ENCODE results near the gene INSYN2B.
A peak's percentile ranks its signal among the peaks of the same experiment; 100 is the strongest.
"Not testable (repeated sequence)": the region's sequence is repeated elsewhere in the genome, so short reads cannot be mapped to it uniquely, and the experiment has no call there.

INSYN2B gene

DNA sequence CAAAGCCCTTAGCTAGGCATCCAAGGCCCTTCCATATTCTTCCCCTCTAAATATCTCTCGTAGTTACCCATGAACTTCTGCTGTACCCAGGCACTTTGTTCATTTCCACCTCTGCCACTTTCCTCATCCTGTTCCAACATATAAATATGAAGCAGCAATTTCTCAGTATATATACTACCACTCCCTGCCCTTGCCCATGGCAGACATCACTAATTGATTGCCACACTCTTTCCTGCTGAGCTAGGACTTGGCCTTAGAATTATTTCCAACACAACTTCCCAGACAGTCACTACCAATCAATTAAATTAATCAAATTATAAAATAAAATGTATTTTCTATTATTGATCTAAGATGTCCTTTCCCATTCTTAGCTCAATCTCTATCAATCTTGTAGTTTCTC, 8.5 kb downstream of the INSYN2B start:
- no peak for DNase-seq (ENCODE audit: low spot score)

DNA sequence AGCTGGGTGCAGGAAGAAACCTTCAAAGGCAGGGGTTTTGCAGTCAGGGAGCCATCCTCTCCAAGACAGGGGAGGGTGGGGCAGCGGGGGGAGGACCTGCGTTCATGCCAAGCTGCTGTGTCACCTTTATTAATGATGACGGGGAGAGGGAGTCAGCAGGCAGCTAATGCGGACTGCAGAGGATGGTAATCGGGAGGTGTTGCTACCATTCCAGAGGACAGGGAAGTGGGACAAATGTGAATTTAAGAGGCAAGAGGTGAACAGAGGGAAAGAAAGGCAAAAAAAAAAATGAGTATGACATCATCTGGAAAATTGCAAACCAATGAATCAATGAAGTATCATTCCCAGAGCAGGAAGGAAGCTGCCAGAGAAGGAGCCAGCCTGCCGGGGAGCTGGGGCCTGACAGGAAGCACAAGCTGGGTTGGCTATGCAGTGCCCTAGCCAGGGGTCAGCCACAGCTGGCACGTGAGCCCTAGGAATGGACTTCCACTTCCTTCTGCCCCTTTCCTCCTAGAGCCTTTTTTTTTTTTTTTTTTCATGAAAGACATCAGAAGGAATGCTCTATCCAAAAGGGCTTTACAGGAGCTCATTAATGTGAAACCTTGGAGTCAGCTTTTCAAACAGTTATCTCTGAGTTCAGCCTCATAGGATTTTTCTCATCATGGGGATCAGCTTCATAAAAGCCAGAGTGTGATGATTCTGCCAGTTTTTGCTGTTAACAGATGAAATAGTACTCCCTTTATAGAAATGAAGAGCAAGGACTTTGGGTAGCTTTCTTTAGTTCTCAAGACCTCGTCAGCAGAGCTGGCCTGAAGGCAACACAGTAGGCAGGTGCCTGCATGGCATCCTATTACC, 9.2 kb downstream of the INSYN2B start:
- no peak for DNase-seq (ENCODE audit: low spot score)

DNA sequence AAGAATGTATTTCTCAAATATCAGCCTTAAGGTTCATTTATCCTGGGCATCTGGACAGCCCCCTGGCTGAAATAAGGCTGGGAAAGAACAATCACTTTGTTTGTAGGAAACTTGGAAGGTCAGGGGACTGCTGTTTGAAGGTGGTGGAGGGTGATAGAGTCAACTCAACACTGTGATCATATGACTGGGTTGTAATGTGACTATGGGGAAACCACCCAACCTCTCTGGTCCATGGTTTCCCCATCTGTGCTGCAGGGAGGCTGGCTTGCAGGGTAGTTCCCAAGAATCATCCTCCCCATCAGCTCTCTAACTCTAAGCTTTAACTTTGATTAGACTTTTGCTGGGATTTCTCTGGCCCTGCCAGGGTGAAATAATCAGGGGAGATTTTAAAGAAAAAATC, 10.0 kb downstream of the INSYN2B start:
- DNase-seq (ENCODE audit: low spot score), result no peak

DNA sequence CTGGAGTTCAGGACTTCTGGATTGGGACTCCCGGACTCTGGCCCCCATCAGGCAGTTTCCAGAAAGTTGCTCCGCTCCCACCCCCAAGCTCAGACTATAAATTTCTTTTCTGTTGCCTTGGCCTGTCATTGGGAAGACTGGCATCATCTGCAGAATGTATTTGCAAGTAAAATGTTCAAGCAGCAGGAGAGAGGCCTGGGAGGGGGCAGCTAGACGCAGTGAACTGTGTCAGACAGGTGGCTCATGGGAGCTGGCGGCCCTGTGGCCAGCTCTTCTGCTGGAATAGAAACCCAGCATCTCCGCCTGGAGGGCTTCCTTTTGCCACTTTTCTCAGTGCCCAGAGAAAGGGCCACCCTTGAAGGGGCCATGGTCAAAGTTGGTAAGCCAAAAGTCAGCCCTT, 16.0 kb downstream of the INSYN2B start:
- DNase-seq (ENCODE audit: low spot score), result no peak

DNA sequence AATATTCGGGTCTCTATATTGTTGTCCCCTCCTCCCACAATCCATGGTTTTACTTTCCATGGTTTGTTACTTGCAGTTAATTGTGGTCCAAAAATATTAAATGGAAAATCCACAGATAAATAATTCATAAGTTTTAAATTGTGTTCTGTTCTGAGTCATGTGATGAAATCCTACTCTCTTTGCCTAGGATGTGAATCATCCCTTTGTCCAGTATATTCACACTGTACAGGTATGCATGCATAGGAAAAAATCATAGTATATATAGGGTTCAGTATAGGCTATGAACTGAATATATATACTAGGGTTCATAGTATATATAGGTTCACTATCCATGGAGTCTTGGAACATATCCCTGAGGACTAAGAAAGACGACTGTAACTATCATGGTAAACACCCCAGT, 19.6 kb downstream of the INSYN2B start:
- DNase-seq (ENCODE audit: low spot score), result no peak

DNA sequence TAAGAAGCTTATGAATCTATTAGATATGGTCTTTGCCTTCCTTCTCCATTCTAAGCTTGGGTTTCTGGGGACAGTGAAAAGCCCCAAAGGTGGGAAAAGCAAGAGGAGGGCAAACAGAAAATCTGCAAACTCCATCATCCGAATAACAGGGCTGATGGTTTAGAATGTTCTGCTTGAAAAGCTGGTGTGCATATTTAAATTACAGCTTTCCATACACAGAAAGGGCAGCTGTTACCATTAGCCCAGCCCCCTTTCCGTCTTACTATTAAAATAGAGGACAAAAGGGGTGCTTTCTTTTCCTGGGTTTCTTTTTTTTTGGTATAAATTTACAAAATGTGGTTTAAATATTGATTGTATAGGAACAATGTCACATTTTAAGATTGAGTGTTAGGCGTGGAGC, 22.0 kb downstream of the INSYN2B start:
- DNase-seq (ENCODE audit: low spot score), result no peak

DNA sequence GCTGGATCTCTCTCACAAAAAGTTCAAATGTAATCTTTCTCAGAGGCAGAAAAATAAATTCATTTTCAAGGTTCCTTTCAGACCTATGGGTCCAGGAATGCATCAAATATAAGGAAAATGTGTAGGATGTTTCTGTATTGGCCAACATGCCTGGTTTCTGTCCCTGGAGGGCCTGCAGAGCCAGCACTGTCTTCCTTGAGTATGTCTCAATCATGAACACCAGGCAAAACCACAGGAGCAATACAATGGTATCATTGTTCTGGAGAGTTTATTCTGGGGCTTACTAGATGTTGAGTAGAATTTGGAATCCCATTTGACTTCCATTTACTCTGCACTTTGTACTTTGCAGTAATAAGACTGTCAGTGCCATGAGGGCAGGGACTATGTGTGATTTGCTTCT, 23.5 kb downstream of the INSYN2B start:
- no peak for DNase-seq (ENCODE audit: low spot score)

DNA sequence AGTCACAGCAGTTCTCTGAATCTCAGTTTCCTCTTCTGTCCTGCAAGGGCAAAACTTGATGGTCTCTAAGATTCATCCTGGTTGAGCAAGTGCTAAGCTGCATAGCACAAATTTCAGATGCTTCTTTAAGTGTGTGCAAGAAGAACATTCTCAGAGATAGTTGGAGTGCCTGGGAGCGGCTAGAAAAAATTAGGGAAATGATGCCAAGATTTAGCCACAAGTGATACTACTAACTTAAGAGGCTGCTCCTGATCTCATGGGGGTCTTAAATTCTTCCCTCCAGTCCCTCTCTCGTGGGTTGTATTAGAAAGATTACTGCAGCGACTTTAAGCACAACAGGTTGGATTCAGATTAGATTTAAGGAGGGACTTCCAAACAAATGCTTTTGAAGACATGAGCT, 24.2 kb downstream of the INSYN2B start:
- DNase-seq (ENCODE audit: low spot score), result no peak

DNA sequence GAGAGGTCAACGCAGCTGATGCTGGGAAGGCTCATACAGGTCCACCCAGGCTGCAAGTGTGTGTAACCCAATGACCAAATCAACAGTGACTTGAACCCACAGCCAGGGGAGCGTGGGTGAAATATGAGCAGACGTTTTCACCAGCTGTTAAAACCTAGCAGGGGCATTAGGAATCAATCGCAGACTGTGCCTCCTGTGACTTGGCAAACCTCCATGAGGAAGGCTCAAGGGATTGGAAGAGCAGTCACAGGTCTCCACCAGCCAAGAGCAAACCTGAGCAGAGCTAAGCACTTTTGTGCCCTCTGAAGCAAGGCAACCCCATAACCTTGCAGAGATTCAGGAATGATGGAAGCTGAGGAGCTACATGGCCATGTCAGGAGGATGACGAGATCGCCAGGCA, 25.5 kb downstream of the INSYN2B start:
- DNase-seq (ENCODE audit: low spot score), result no peak

DNA sequence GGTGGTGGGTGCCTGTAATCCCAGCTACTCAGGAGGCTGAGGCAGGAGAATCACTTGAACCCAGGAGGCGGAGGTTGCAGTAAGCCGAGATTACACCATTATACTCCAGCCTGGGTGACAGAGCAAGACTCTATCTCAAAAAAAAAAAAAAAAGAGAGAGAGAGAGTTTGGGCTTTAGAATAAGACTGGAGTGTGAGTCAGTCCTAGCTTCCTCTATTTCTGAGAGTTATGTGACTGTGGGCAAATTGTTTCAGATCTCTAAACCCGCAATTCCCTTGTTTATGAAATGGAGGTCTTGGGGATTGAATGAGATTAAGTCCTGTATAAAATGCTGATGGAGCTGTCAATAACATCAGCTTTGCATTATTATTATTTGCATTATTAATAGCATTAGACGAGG, 27.1 kb downstream of the INSYN2B start:
- not testable (repeated sequence) for DNase-seq (ENCODE audit: low spot score)

DNA sequence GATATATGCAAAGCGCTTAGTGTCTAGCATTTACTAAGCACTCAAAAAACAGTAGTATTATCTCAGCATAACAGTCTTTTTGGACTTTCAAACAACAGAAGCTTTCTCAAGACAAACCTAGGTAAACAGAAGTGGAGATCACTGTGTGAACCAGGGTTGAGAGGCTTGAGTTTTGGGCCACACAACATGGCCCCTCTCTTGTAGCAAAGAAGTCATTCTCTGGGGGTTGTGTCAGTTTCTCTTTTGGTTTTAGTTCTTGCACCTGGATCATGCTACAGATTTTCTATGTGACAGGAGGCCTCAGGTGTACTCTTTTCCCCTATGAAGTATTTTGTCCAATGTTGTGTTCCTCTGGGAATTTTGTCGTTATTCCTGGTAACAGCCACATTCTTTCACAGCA, 30.0 kb downstream of the INSYN2B start:
- DNase-seq (ENCODE audit: low spot score), result no peak

DNA sequence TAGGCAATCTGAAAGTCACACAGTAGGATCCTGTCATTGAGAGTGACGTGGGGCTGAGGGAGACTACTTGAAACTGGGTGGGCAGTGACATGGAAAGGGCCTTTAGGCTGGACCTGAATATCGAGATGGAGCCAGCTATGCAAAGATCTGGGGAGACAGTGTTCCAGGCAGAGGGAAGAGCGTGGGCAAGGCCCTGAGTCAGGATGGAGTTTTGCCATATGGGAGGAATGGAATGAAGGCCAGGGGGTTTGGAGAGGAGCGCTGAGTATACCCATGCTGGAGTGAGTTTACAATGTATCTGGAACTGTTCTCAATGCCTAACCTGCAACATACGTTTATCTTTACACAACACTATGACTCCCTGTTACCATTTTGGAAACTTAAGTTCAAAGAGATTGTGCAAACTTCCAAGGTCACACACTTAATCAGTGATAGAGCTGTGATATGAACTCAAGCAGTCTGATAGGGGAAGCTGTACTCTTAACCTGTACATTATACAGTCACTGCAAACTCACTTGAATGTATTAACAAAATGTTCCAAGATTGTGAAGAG, 33.5 kb downstream of the INSYN2B start:
- DNase-seq (ENCODE audit: low spot score), result no peak

DNA sequence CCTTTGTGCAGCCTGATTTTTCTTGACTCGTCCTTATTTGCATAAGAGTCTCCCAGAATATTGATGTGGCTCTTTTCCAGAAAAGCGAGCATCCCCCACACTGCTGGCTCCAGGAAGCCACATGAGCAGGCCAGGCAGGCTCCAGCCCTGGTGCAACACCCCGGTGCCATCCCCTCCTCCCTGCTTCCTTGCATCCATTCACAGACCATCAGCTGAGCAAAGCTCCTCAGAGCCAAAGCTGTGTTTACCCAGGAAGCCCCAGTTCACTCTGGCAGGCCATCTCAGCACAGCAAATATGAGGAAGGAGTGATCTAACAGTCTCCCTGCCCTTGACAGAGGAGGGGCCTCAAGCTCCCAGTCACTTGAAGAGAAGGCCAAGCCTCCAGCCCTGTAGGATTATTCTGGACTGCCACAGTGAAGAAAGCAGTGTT, 34.4 kb downstream of the INSYN2B start:
- DNase-seq (ENCODE audit: low spot score), result peak; percentile 19

DNA sequence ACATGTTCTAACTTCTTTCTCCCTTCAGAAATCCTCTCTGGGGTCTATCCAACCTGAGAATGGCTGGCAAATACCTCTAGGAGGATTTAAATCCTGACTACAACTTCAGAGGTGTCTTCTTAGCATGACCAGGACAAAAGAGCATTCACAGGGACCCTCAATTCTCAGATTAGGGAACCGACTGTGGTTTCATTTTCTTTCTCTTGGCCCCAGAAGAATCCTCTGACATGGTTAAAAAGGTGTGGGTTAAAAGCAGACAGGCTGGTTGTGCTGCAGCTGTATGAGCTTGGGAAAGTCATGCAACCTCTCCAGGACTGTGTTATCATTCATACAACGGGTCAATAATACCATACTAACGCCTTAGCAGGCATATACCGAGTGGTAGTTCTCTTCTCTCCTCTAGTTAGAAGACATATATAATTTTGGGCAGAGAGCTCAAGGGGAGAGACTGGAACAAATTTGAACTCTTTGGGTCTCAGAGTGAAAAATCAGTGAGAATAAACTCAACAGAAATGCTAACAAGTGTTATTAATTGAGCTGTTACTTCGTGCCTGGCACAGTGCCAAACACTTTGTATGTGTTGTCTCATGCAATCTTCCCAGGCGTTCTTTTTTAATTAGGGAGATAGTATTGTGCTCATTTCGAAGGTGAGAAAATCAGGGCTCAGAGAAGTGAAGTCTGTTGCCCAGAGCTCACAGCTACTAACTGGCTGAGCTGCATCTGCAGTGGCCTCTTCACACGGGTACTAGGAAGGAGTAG, 35.2 kb downstream of the INSYN2B start:
- no peak for DNase-seq (ENCODE audit: low spot score)

DNA sequence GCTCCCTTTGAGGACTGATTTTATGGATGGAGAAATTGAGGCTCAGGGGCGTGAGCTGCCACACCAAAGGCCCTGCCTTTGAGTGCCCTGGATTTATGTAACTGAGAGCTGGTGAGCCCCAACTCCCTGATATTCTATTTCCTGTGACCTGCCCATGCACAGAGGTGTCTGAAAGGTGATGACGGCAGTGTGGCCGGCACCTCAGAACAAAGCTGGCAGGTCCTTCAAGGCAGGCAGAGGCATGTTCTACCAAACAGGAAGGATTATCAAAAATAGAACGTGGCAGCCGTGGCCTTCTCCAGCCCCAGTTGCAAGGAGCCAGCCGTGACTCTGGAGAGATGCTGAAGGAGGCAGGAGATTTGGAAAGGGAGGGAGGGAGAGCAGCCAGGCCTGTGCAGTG, 36.2 kb downstream of the INSYN2B start:
- DNase-seq (ENCODE audit: low spot score), result no peak

DNA sequence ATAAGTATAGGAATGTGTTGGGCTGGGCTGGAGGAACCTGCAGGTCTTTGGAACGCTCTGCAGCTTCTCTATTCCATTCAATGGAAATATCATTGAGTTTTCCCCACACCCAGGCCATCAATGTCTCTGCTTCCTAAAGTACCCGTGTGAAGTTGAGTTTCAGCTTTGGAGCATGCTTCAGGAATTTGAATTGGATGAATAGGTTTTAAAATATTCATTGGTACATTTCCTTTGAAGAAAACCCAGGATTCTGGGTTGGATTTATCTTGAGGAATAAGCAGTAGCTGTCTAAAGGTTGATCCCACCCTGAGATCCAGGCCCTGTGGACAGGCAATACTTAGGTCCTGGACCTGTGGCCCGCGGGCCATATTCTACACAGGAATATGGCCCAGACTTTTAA, 37.3 kb downstream of the INSYN2B start:
- no peak for DNase-seq (ENCODE audit: low spot score)

DNA sequence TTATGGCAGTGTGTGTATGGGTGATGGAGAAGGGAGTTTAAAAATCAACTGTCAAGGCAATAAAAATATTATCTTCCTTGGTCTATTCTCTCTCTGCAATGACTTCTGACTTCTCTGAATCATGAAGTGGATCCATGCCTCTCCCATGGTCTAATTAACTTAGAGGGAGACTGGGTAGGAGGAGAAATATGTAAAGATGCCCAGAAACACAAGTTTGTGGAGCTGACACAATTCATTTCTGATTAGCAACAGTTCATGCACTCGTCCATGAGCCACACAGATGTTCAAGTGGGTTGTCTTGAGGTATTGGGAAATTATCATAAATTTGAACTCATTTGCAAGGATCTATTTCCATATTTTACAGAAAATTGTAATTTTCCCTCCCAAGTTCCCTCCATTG, 38.1 kb downstream of the INSYN2B start:
- DNase-seq (ENCODE audit: low spot score), result no peak

DNA sequence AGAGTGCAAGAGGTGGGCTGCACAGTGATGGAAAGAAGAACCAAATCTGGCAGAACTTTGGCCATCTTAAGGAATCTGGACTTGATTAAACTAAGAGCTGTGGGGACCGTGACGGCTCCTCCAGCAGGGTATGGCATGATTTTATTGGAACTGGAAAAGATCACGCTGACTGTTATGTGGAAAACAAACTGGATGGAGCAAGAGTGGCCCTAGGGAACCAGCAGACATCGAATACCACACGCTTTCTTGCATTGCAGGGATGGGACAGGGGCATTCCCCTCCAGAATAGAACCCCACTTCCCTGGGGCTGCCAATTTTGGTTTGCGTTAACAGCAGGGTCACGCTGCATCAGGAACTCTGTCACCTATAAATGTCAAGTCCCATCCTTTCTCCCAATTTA, 38.8 kb downstream of the INSYN2B start:
- no peak for DNase-seq (ENCODE audit: low spot score)

DNA sequence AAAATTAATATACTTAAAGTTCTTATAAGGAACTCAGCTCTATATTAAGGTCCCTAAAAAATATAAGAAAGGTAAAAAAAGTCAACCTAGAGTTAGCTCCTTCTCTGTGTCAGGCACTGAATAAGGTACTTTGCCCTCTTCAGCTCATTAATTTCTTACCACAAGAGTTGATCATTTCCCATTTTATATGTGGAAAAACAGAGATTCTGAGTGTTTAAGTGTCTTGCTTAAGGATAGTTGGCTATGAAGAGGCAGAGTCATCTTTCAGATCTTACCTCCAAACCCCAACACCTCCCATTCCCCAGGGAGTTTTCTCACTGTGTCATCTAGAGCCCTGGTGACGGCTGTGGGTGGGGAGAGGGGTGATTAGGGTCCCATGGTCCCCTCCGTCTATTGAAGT, 40.6 kb downstream of the INSYN2B start:
- no peak for DNase-seq (ENCODE audit: low spot score)

DNA sequence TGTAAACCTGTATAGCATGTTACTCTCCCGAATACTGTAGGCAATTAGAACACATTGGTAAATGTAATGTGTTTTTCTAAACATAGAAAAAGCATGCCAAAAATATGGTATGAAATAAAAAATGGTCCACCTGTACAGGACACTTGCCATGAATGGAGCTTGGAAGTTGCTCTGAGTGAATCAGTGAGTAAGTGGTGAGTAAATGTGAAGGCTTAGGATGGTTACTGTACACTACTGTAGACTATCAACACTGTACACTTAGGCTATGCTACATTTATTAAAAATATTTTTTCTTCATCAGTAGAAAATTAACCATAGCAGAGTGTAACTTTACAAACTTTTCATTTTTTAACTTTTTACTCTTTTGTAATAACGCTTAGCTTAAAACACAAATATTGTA, 41.9 kb downstream of the INSYN2B start:
- DNase-seq (ENCODE audit: low spot score), result no peak

DNA sequence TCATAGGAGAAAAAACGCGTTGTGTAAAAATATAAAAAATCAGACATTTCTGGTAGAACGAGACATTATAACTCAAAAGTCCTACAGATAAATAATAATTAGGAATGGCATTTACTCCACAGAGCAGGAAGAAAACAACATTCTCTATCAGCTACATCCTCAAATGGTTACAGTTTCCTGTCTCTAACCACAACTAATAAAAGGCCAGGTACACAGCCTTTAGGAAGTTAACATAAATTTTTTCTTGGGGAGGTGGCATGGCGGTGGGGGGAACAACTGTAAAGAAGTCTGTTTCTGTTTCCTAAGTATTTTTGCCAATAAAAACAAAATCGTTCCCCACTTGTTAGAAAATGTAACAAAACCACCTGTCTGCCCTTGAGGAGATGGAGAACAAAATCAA, 44.5 kb downstream of the INSYN2B start:
- no peak for DNase-seq (ENCODE audit: low spot score)

DNA sequence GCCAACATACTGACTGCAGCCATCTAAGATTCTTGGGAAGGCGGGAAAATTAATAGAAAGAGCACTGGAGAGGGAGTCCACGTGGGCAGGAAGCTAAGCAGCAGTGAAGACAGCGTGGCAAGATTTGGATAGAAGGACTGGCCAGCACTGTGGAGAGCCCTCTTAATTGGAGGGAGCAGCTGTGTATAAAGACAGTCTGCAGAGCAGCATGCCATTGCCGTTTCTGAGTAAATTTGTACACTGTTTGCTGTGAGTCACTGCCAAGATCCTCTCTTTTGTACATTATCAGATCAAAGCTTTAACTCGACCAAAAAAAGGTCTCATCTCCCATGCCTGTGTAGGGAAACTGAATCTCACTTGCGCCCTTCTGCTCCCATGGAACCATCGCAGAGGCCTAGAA, 45.3 kb downstream of the INSYN2B start:
- no peak for DNase-seq (ENCODE audit: low spot score)

DNA sequence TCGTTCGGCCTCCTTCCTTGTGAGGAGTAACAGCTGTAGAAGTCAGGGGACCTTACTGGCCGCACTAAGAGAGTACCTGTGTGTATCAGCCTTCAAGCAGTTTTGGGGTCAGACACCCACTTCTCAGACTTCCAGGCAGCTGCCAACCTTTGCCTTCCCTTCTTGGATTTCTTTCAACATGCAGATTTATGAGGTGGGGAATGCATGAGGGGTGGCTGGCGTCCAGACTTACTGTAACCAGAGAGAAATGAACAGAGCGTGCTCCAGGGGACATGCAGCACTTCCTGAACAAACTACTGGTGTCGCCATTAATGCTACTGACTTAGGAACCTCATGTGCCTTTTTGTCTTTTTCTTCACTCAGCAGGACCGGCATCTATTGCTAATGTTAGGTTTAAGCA, 46.7 kb downstream of the INSYN2B start:
- DNase-seq (ENCODE audit: low spot score), result no peak

Measured in cerebellar cortex (tissue), 1 donor.